Activated CD8-positive, alpha-beta T cell treated with anti-CD3 and anti-CD28 coated beads for 36 hours (primary cell): ENCODE results near the gene SLC22A13. TPM values are rescaled to one million over a fixed set of nuclear protein-coding genes. Genes with fewer than 3 reads are reported as not detected.

Experiments used
- ATAC-seq: fragments of 200-7000 bp; cut with Tn5 transposase; one replicate; pipeline ENCODE4 v1.10.0; 2021; ENCODE audit warnings: mild to moderate bottlenecking, moderate library complexity
- CTCF ChIA-PET: fragments of 350-600 bp; sonication (Branson Sonifier 250); formaldehyde crosslinking; loops from one replicate; lab custom pipeline; 2021; ENCODE audit warnings: antibody characterized with exemption; lab: Charles Lee
- POLR2A ChIA-PET: fragments of 350-600 bp; sonication (Branson Sonifier 250); formaldehyde crosslinking; loops from one replicate; lab custom pipeline; 2021; ENCODE audit warnings: antibody characterized with exemption; lab: Charles Lee
- DNase-seq: peaks from one replicate; pipeline ENCODE4 v3.0.0-alpha.2; 2020
- H3K27ac Mint-ChIP-seq: one replicate; pipeline ENCODE4 v1.8.0; 2021; ENCODE audit warnings: mild to moderate bottlenecking, mixed read lengths
- H3K27me3 Mint-ChIP-seq: one replicate; pipeline ENCODE4 v1.8.0; 2021; ENCODE audit warnings: mixed read lengths
- H3K36me3 Mint-ChIP-seq: one replicate; pipeline ENCODE4 v1.8.0; 2021; ENCODE audit warnings: low read depth, mixed read lengths
- H3K4me1 Mint-ChIP-seq: one replicate; pipeline ENCODE4 v1.8.0; 2021; ENCODE audit warnings: low read depth, mixed read lengths
- H3K4me3 Mint-ChIP-seq: one replicate; pipeline ENCODE4 v1.8.0; 2021; ENCODE audit warnings: mild to moderate bottlenecking, moderate library complexity, mixed read lengths
- H3K9me3 Mint-ChIP-seq: one replicate; pipeline ENCODE4 v1.8.0; 2021; ENCODE audit warnings: mixed read lengths
- CTCF ChIP-seq: fragments of 200-600 bp; IDR thresholded peaks from one replicate; pipeline ENCODE4 v1.8.0; 2022; ENCODE audit warnings: antibody characterized with exemption, mild to moderate bottlenecking
- intact Hi-C: fragments of 100-400 bp; cut with micrococcal nuclease; formaldehyde crosslinking; loops from one replicate; pipeline ENCODE4 v1.10.0; 2022
- total RNA-seq, 2 experiments: library from RNA; stranded (reverse); gene quantifications; one replicate each; pipeline ENCODE4 v1.2.3, GENCODE V29; 2021

SLC22A13 gene
- total RNA-seq, 2 experiments from 2014 or later, result 0.18 to 0.31 TPM

GRCh38 chr3:38274864-38275649 is 9.4 kb downstream of the SLC22A13 start:
- TF ChIP-seq CTCF, result no peak
- no peaks in the 10 kb centered on the region for H3K4me1 Mint-ChIP-seq
- no peak overlapping the region for H3K4me3 Mint-ChIP-seq
- ChIA-PET CTCF (no interaction called here), POLR2A (no interaction called here)
- DNase-seq, result no peak
- no peaks in the 10 kb centered on the region for H3K27me3 Mint-ChIP-seq
- no peak for ATAC-seq
- no peaks in the 10 kb centered on the region for H3K9me3 Mint-ChIP-seq
- no peak overlapping the region for H3K27ac Mint-ChIP-seq
- intact Hi-C loops, result no loop called here
- no peaks in the 10 kb centered on the region for H3K36me3 Mint-ChIP-seq

GRCh38 chr3:38275658-38276057 is 10.0 kb downstream of the SLC22A13 start:
- ChIA-PET CTCF (no interaction called here), POLR2A (no interaction called here)
- H3K27ac Mint-ChIP-seq, result no peak overlapping the region
- no peaks in the 10 kb centered on the region for H3K9me3 Mint-ChIP-seq
- no peaks in the 10 kb centered on the region for H3K36me3 Mint-ChIP-seq
- H3K4me1 Mint-ChIP-seq, result no peaks in the 10 kb centered on the region
- ATAC-seq (no peak), DNase-seq (no peak)
- H3K4me3 Mint-ChIP-seq, result no peak overlapping the region
- intact Hi-C loops, result no loop called here
- no peak for TF ChIP-seq CTCF
- no peaks in the 10 kb centered on the region for H3K27me3 Mint-ChIP-seq

- DNase-seq, result no peak
- POLR2A ChIA-PET, result no interaction called here
- intact Hi-C loops, result no loop called here
- Mint-ChIP-seq H3K9me3 (no peaks in the 10 kb centered on the region), H3K27me3 (no peaks in the 10 kb centered on the region), H3K27ac (no peak overlapping the region), H3K36me3 (no peaks in the 10 kb centered on the region), H3K4me3 (no peak overlapping the region), H3K4me1 (no peaks in the 10 kb centered on the region)
- CTCF ChIA-PET, result no interaction called here
- ATAC-seq, result no peak
- no peak for TF ChIP-seq CTCF
Measured at GRCh38 chr3:38276081-38276916, 10.7 kb downstream of the SLC22A13 start.

GRCh38 chr3:38276917-38277630 is 11.5 kb downstream of the SLC22A13 start:
- POLR2A ChIA-PET, result no interaction called here
- Mint-ChIP-seq H3K27ac (no peak overlapping the region), H3K36me3 (no peaks in the 10 kb centered on the region), H3K4me3 (no peak overlapping the region), H3K27me3 (no peaks in the 10 kb centered on the region), H3K9me3 (no peaks in the 10 kb centered on the region), H3K4me1 (no peaks in the 10 kb centered on the region)
- DNase-seq, result no peak
- TF ChIP-seq CTCF, result no peak
- CTCF ChIA-PET, result no interaction called here
- intact Hi-C loops, result no loop called here
- no peak for ATAC-seq
